ENCODE results near the gene BLOC1S1. TPM values are rescaled to one million over a fixed set of nuclear protein-coding genes. Genes with fewer than 3 reads are reported as not detected.
A peak's percentile ranks its signal among the peaks of the same experiment; 100 is the strongest.

BLOC1S1 gene
- total RNA-seq, 3 donors from 2014 or later = 60.7 to 65.7 (median 61.7) TPM

- H3K4me3 Mint-ChIP-seq = no peak overlapping the region
- H3K27me3 Mint-ChIP-seq (ENCODE audit: low read depth) = no peaks in the 10 kb centered on the region
- H3K36me3 Mint-ChIP-seq (ENCODE audit: insufficient read depth) = no peaks in the 10 kb centered on the region
- H3K4me1 Mint-ChIP-seq (ENCODE audit: low read depth) = no peaks in the 10 kb centered on the region
- DNase-seq (no peak), ATAC-seq (no peak)
- H3K9me3 Mint-ChIP-seq = no peaks in the 10 kb centered on the region
Measured at GRCh38 chr12:55699471-55700055, 16.3 kb upstream of the BLOC1S1 start.

GRCh38 chr12:55700255-55701018, 15.4 kb upstream of the BLOC1S1 start:
- Mint-ChIP-seq H3K36me3 (ENCODE audit: insufficient read depth) (no peaks in the 10 kb centered on the region), H3K4me1 (ENCODE audit: low read depth) (no peaks in the 10 kb centered on the region)

GRCh38 chr12:55702861-55703260, 13.0 kb upstream of the BLOC1S1 start:
- Mint-ChIP-seq H3K27me3 (ENCODE audit: low read depth) (peaks cover 9% of the 10 kb centered on the region), H3K9me3 (no peaks in the 10 kb centered on the region), H3K36me3 (ENCODE audit: insufficient read depth) (no peaks in the 10 kb centered on the region), H3K4me1 (ENCODE audit: low read depth) (peaks cover 7% of the 10 kb centered on the region), H3K4me3 (no peak overlapping the region)
- DNase-seq (no peak), ATAC-seq (no peak)

More at GRCh38 chr12:55700255-55701018, 15.4 kb upstream of the BLOC1S1 start:
- Mint-ChIP-seq H3K4me3 (no peak overlapping the region), H3K27me3 (ENCODE audit: low read depth) (no peaks in the 10 kb centered on the region), H3K9me3 (no peaks in the 10 kb centered on the region)
- ATAC-seq = no peak
- no peak for DNase-seq

GRCh38 chr12:55703288-55703687, 12.6 kb upstream of the BLOC1S1 start:
- Mint-ChIP-seq H3K4me3 (no peak overlapping the region), H3K27me3 (ENCODE audit: low read depth) (peaks cover 11% of the 10 kb centered on the region), H3K9me3 (no peaks in the 10 kb centered on the region), H3K36me3 (ENCODE audit: insufficient read depth) (no peaks in the 10 kb centered on the region), H3K4me1 (ENCODE audit: low read depth) (peaks cover 10% of the 10 kb centered on the region)
- ATAC-seq (no peak), DNase-seq (no peak)

GRCh38 chr12:55703901-55704761, 11.7 kb upstream of the BLOC1S1 start:
- Mint-ChIP-seq H3K27me3 (ENCODE audit: low read depth) (peaks cover 18% of the 10 kb centered on the region), H3K9me3 (no peaks in the 10 kb centered on the region), H3K36me3 (ENCODE audit: insufficient read depth) (no peaks in the 10 kb centered on the region), H3K4me1 (ENCODE audit: low read depth) (peaks cover 17% of the 10 kb centered on the region), H3K4me3 (no peak overlapping the region)
- DNase-seq (no peak), ATAC-seq (no peak)

- H3K27me3 Mint-ChIP-seq (ENCODE audit: low read depth) = peaks cover 19% of the 10 kb centered on the region
- H3K36me3 Mint-ChIP-seq (ENCODE audit: insufficient read depth) = no peaks in the 10 kb centered on the region
- peaks cover 18% of the 10 kb centered on the region for H3K4me1 Mint-ChIP-seq (ENCODE audit: low read depth)
- no peaks in the 10 kb centered on the region for H3K9me3 Mint-ChIP-seq
- no peak for DNase-seq
- no peak overlapping the region for H3K4me3 Mint-ChIP-seq
- ATAC-seq = no peak
Measured at GRCh38 chr12:55704824-55705718, 10.8 kb upstream of the BLOC1S1 start.

GRCh38 chr12:55705782-55706402, 10.0 kb upstream of the BLOC1S1 start:
- Mint-ChIP-seq H3K4me1 (ENCODE audit: low read depth) (peaks cover 18% of the 10 kb centered on the region), H3K9me3 (no peaks in the 10 kb centered on the region), H3K4me3 (no peak overlapping the region), H3K36me3 (ENCODE audit: insufficient read depth) (no peaks in the 10 kb centered on the region), H3K27me3 (ENCODE audit: low read depth) (peaks cover 19% of the 10 kb centered on the region)
- no peak for ATAC-seq
- DNase-seq = no peak

- no peak for ATAC-seq
- Mint-ChIP-seq H3K27me3 (ENCODE audit: low read depth) (peaks cover 19% of the 10 kb centered on the region), H3K4me3 (peak overlapping the region; percentile 82), H3K36me3 (ENCODE audit: insufficient read depth) (no peaks in the 10 kb centered on the region), H3K9me3 (no peaks in the 10 kb centered on the region), H3K4me1 (ENCODE audit: low read depth) (peaks cover 18% of the 10 kb centered on the region)
- no peak for DNase-seq
Measured at GRCh38 chr12:55706568-55707218, 9.2 kb upstream of the BLOC1S1 start.

GRCh38 chr12:55707219-55707671, 8.6 kb upstream of the BLOC1S1 start:
- DNase-seq (no peak), ATAC-seq (peak; percentile 34 to 40)
- Mint-ChIP-seq H3K4me1 (ENCODE audit: low read depth) (peaks cover 18% of the 10 kb centered on the region), H3K36me3 (ENCODE audit: insufficient read depth) (no peaks in the 10 kb centered on the region), H3K27me3 (ENCODE audit: low read depth) (peaks cover 19% of the 10 kb centered on the region), H3K9me3 (no peaks in the 10 kb centered on the region), H3K4me3 (peak overlapping the region; percentile 82)

- Mint-ChIP-seq H3K27me3 (ENCODE audit: low read depth) (peaks cover 19% of the 10 kb centered on the region), H3K36me3 (ENCODE audit: insufficient read depth) (no peaks in the 10 kb centered on the region), H3K4me1 (ENCODE audit: low read depth) (peaks cover 18% of the 10 kb centered on the region), H3K4me3 (peak within 1 kb of the TSS; percentile 82), H3K9me3 (no peaks in the 10 kb centered on the region)
- ATAC-seq (peak; percentile 88 to 92), DNase-seq (peak; percentile 60)
Measured at GRCh38 chr12:55707841-55708694, 7.8 kb upstream of the BLOC1S1 start, which contains the start of gene ITGA7. Gene ITGA7 (minus strand): TSS chr12:55707904. CDS start chr12:55707682, 222 bp downstream.

GRCh38 chr12:55708695-55709233, 7.1 kb upstream of the BLOC1S1 start:
- ATAC-seq (no peak), DNase-seq (no peak)
- Mint-ChIP-seq H3K9me3 (no peaks in the 10 kb centered on the region), H3K36me3 (ENCODE audit: insufficient read depth) (no peaks in the 10 kb centered on the region), H3K4me3 (peak overlapping the region; percentile 82), H3K4me1 (ENCODE audit: low read depth) (peaks cover 18% of the 10 kb centered on the region), H3K27me3 (ENCODE audit: low read depth) (peaks cover 19% of the 10 kb centered on the region)

Measured in activated T-cell treated with anti-CD3 and anti-CD28 coated beads, Interleukin-2, amount 50 U/mL, for 4 hours (primary cell).